ENCODE data around the gene FLRT3.

FLRT3 gene

GRCh38 chr20:14303106-14303505 is 34.3 kb downstream of the FLRT3 start:
- H3K27ac ChIP-seq = no peak overlapping the region
- TF ChIP-seq CTCF (conservative IDR thresholded peaks at IDR 0.05) = no peak

GRCh38 chr20:14299831-14300230 is 37.6 kb downstream of the FLRT3 start:
- no peak overlapping the region for H3K27ac ChIP-seq
- TF ChIP-seq CTCF (conservative IDR thresholded peaks at IDR 0.05) = no peak

GRCh38 chr20:14295770-14296309 is 41.6 kb downstream of the FLRT3 start:
- no peak overlapping the region for H3K27ac ChIP-seq
- no peak for TF ChIP-seq CTCF (conservative IDR thresholded peaks at IDR 0.05)

GRCh38 chr20:14295238-14295637 is 42.2 kb downstream of the FLRT3 start:
- peak overlapping the region; percentile 19; the same call in 1 of the 2 replicates for H3K27ac ChIP-seq
- TF ChIP-seq CTCF (conservative IDR thresholded peaks at IDR 0.05) = no peak

- no peak overlapping the region for H3K27ac ChIP-seq
- TF ChIP-seq CTCF (conservative IDR thresholded peaks at IDR 0.05) = no peak
These were observed 45.9 kb downstream of the FLRT3 start for GRCh38 chr20:14291502-14291901.

- no peak overlapping the region for H3K27ac ChIP-seq
- TF ChIP-seq CTCF (conservative IDR thresholded peaks at IDR 0.05) = no peak
These were observed 48.8 kb downstream of the FLRT3 start for GRCh38 chr20:14288341-14289330.

GRCh38 chr20:14284443-14284842 is 53.0 kb downstream of the FLRT3 start:
- no peak for TF ChIP-seq CTCF (conservative IDR thresholded peaks at IDR 0.05)
- no peak overlapping the region for H3K27ac ChIP-seq
